HG02571 (cell line): Measurements from ENCODE around the gene APLF.
"Not testable (repeated sequence)": the region's sequence is repeated elsewhere in the genome, so short reads cannot be mapped to it uniquely, and the experiment has no call there.

Source experiments
- ATAC-seq: cut with Tn5 transposase; IDR thresholded peaks from one replicate; pipeline ENCODE4 v1.9.1; 2021; ENCODE audit warnings: mild to moderate bottlenecking, moderate library complexity; ENCODE audit not compliant: unreplicated experiment

The APLF gene

GRCh38 chr2:68472796-68473414 lies 5.5 kb downstream of the APLF start:
- no peak for ATAC-seq

- ATAC-seq = no peak
Observed at GRCh38 chr2:68475110-68475509, 7.7 kb downstream of the APLF start.

GRCh38 chr2:68475576-68475975 lies 8.2 kb downstream of the APLF start:
- ATAC-seq = no peak

- no peak for ATAC-seq
Observed at GRCh38 chr2:68476454-68476853, 9.1 kb downstream of the APLF start.

GRCh38 chr2:68478688-68479087 lies 11.3 kb downstream of the APLF start:
- ATAC-seq = no peak

GRCh38 chr2:68482296-68482820 lies 15.0 kb downstream of the APLF start:
- ATAC-seq = no peak

- ATAC-seq = no peak
Observed at GRCh38 chr2:68483011-68483410, 15.6 kb downstream of the APLF start.

GRCh38 chr2:68487773-68488355 lies 20.5 kb downstream of the APLF start:
- no peak for ATAC-seq

GRCh38 chr2:68488605-68489004 lies 21.2 kb downstream of the APLF start:
- not testable (repeated sequence) for ATAC-seq

GRCh38 chr2:68489282-68489681 lies 21.9 kb downstream of the APLF start:
- no peak for ATAC-seq

GRCh38 chr2:68491582-68491981 lies 24.2 kb downstream of the APLF start:
- no peak for ATAC-seq

GRCh38 chr2:68499133-68499532 lies 31.7 kb downstream of the APLF start:
- no peak for ATAC-seq

- no peak for ATAC-seq
Observed at GRCh38 chr2:68500649-68501048, 33.3 kb downstream of the APLF start.

GRCh38 chr2:68501768-68502167 lies 34.4 kb downstream of the APLF start:
- ATAC-seq = no peak

- no peak for ATAC-seq
Observed at GRCh38 chr2:68505603-68506159, 38.3 kb downstream of the APLF start.

GRCh38 chr2:68506170-68506569 lies 38.8 kb downstream of the APLF start:
- ATAC-seq = no peak

GRCh38 chr2:68512326-68512725 lies 44.9 kb downstream of the APLF start:
- no peak for ATAC-seq

GRCh38 chr2:68512966-68513365 lies 45.6 kb downstream of the APLF start:
- ATAC-seq = no peak

GRCh38 chr2:68514316-68514929 lies 47.0 kb downstream of the APLF start:
- no peak for ATAC-seq

- no peak for ATAC-seq
Observed at GRCh38 chr2:68516051-68516955, 48.9 kb downstream of the APLF start.

GRCh38 chr2:68519236-68519635 lies 51.9 kb downstream of the APLF start:
- no peak for ATAC-seq
